H1 (cell line): ENCODE data around the gene GIT1. TPM values are rescaled to one million over a fixed set of nuclear protein-coding genes. Genes with fewer than 3 reads are reported as not detected.

Source experiments
- HDAC6 ChIP-seq: IDR thresholded peaks from one replicate; pipeline ENCODE4 v1.7.1; 2012; ENCODE audit warnings: low read depth, mild to moderate bottlenecking, inconsistent platforms, low read length, moderate library complexity
- PHF8 ChIP-seq: fragments of 200-600 bp; sonication (generic); conservative IDR thresholded peaks from 2 replicates; pipeline ENCODE4 v1.7.1; 2012; ENCODE audit warnings: low read depth, mild to moderate bottlenecking, inconsistent platforms, low read length, moderate library complexity
- polyA plus RNA-seq, 7 experiments: library from polyadenylated mRNA; depleted of rRNA in 3 of 7; stranded (reverse) in 5 of 7; unstranded in 2 of 7; fragments of >200 nt in 5 of 7; fragments of 200-250 nt in 2 of 7; gene quantifications; 1 replicate in 5 of 7; 2 replicates in 1 of 7; 4 replicates in 1 of 7; pipeline versions ENCODE4 v1.2.1 to v1.2.3, GENCODE V29; 2011 to 2013; ENCODE audit warnings: missing spikeins in 2 of 7, mixed read lengths in 2 of 7
- total RNA-seq: library from RNA; stranded (reverse); fragmentation: NEBNext Ultra II Directional; extraction: Animal tissue kit (Norgen Biotek cat#: 25700); gene quantifications from 2 replicates; pipeline ENCODE4 v1.2.1, GENCODE V29; 2021
- TF ChIP-seq, protein P1 (sequence below): IDR thresholded peaks from 2 replicates; pipeline ENCODE4 v1.6.1; 2012; ENCODE audit warnings: inconsistent platforms

GIT1 gene
- total and polyA plus RNA-seq, 2 of the 8 experiments (the other 6 are each of a cell fraction or from before 2014, with no cell fraction given) = 62.4 to 63.0 TPM

DNA sequence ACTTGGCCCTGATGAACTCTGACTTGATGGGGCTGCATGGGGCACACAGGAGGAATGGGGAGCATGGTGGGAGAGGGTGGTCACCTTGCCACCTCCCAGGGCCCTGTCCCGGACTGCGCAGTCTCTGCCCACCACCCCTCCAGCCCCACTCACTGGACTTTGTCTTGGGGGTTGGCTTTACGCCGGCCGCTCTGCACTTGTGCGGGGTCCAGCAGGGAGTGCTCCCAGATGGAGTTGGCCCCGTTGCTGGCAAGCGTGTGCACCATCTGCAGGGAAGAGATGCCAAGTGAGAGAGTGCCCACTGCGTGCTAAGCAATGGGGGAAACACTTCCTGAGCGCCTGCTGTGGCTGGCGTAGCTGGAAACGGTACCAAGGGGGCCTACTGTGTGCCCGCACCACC is 6.7 kb downstream of the GIT1 start (continued):
- TF ChIP-seq, protein P1, sequence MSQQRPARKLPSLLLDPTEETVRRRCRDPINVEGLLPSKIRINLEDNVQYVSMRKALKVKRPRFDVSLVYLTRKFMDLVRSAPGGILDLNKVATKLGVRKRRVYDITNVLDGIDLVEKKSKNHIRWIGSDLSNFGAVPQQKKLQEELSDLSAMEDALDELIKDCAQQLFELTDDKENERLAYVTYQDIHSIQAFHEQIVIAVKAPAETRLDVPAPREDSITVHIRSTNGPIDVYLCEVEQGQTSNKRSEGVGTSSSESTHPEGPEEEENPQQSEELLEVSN = no peak
- no peak for TF ChIP-seq HDAC6
- TF ChIP-seq PHF8 = no peak
